GM18526 (cell line): Measurements from ENCODE around the gene OSBPL5.

Source experiments
- POLR2A ChIP-seq: IDR thresholded peaks from 3 replicates; pipeline ENCODE4 v1.6.1; 2011; ENCODE audit not compliant: insufficient read length; ENCODE audit errors: extremely low read depth

Gene OSBPL5

DNA sequence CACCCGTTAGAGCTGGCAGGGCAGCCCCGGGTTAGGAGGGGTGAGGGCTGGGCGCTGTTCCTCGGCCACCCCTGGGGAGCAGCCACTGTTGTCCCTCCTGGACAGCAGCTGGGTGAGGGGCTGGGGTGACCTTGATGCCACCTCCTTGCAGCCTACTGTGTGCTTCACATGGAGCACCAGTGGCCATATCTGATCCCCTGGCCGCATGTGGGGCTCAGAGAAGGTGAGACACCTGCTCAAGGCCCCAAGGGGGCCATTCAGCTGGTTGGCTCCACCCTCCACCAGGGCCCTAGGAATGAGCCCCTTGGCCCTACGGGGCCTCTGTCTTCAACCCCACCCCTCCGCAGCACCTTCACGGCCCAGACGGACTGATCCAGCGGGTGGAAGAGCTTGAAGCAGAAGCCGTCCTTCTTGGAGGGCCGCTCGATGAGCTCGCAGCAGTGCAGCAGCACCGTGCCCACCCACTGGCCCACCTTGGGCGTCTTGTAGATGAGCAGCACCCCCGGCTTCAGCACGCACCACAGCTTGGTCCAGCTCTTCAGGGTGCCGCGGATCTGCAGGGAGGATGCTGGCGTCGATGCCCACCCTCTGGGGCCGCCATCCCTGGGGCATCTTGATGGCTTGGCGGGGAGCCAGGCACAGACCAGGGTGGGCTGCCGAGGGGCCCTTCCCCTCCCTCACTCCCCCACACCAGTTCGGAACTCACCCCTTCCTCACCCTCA lies 44.9 kb downstream of the OSBPL5 start:
- TF ChIP-seq POLR2A: no peak

DNA sequence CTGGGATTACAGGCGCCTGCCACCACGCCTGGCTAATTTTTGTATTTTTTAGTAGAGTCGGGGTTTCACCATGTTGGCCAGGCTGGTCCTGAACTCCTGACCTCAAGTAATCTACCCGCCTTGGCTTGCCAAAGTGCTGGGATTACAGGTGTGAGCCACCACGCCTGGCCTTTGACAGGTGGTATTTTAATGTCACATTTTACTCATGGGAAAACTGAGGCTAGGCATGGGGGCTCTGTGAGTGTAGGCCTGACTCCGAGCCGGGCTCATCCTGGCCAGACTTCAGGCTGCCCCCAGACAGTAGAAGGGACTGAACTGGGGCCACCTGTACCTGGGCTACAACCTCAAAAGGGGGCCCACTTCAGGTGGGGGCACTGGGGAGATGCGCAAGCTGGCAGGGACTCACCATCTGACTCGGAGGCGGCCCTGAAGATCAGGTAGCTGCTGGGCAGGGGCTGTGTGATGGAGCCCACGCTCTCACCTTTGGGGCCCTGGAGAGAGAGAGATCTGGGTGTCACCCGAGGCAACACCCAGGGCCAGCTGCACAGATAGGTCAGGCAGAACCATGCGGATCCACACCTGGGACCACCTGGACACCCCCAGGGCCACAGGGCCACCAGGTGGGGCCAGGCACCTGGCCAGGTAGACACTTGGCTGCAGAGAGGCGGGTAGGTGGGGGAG lies 45.8 kb downstream of the OSBPL5 start:
- no peak for TF ChIP-seq POLR2A

GRCh38 chr11:3115321-3115720 lies 49.8 kb downstream of the OSBPL5 start:
- no peak for TF ChIP-seq POLR2A

- TF ChIP-seq POLR2A: no peak
Observed at GRCh38 chr11:3111919-3112690, 53.0 kb downstream of the OSBPL5 start.

GRCh38 chr11:3111466-3111865 lies 53.6 kb downstream of the OSBPL5 start:
- TF ChIP-seq POLR2A: no peak

DNA sequence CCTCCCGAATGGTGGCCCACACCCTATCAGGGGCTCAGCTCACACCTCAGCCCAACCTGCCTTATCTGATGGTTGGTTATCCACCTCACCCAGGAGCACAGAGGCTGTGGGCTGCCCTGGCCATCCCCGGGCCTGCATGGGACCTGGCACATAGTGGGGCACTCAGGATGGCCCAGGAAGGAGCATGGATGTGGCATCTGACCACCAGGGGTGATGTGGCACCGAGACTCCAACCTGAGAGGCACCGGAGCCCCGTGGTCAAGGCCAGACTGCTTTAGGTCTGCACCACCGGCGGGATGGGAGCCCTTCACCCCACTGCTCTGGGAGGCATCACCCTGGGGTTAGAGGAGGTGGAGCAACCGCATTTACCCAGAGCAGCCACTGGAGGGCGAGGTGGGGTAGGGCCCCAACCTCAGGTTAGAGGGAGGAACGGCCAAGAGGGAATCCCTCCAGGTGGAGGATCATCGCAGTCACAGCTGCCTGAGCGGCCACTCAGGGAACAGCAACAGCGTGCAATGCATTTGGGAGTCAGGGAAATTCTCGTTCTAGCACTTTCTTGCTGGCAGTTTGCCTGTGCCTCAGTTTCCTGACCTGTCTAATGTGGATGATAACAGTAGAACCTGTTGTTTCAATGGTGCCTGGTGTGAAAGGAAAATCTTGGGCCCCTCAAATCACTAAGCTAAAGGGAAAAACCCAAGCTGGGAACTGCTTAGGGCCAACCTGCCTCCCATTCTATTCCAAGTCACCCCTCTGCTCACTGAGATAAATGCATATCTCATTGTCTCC lies 55.0 kb downstream of the OSBPL5 start:
- TF ChIP-seq POLR2A: no peak

DNA sequence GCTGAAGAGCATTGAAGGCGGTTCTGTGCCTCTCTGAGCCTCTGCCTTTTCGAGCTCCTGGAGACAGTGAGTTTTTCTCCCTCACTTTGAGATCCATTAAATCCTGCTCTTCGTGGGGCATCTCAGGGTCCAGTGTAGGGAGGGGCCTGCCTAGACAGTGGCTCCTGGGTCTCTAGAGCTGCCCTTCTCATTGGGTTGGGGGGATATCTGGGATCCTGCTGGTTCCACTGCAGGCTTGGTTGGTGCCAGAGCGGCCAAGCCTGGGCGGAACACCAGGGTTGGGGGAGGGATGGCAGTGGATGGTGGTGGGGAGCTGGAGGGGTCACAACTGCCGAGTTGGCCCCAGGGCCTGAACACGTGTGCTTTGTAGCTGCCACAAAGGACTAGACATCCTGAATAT lies 55.7 kb downstream of the OSBPL5 start:
- TF ChIP-seq POLR2A: no peak

DNA sequence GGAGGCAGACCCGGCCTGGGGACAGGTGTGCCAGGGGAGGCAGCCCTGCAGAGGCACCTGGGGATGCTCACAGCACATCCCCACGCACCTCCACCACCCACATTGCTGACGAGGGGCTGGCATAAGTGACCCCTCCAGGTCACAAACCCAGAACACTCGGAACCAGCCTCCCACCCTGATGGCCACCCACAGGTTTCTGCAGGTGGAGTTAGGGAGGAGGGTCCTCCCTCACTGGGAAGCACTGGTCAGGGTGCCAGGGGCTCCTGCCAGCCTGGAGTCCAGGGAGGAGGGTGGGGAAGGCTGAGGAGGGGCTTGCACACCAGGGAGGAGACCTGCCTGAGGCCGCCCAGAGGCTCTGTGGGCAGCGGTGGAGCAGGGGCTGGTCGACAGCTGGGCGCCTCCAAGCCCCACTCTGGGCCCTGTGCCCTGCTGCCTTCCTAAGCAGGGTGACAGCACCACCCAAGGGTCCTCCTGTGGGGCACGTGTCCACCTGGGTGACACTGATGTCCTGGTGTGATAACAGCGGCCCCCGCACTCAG lies 56.9 kb downstream of the OSBPL5 start:
- no peak for TF ChIP-seq POLR2A

- TF ChIP-seq POLR2A: no peak
Observed at GRCh38 chr11:3107608-3108182, 57.4 kb downstream of the OSBPL5 start.

GRCh38 chr11:3106736-3107524 lies 58.2 kb downstream of the OSBPL5 start:
- no peak for TF ChIP-seq POLR2A

GRCh38 chr11:3105791-3106735 lies 59.0 kb downstream of the OSBPL5 start:
- TF ChIP-seq POLR2A: no peak

- no peak for TF ChIP-seq POLR2A
Observed at GRCh38 chr11:3104961-3105790, 59.9 kb downstream of the OSBPL5 start.
